Panc1 (cell line): ENCODE measurements around the gene PLCD3. TPM values are rescaled to one million over a fixed set of nuclear protein-coding genes. Genes with fewer than 3 reads are reported as not detected.

ENCODE experiments used
- ATAC-seq: fragments of 200-7000 bp; cut with Tn5 transposase; 2 replicates; pipeline ENCODE4 v1.9.1; 2020; ENCODE audit warnings: mild to moderate bottlenecking, moderate library complexity
- BruUV-seq: library from RNA; stranded (reverse); fragments of 400-500 nt; replicated peaks from 2 replicates; lab custom pipeline; 2021; lab: Mats Ljungman, UMichigan
- CTCF ChIA-PET: fragments of 300-600 bp; sonication (Branson Sonifier 250); formaldehyde crosslinking; loops from one replicate; lab custom pipeline; 2022; ENCODE audit warnings: antibody characterized with exemption; lab: Charles Lee
- POLR2A ChIA-PET: fragments of 300-600 bp; sonication (Branson Sonifier 250); formaldehyde crosslinking; loops from one replicate; lab custom pipeline; 2022; ENCODE audit warnings: antibody characterized with exemption; lab: Charles Lee
- DNase-seq: peaks from one replicate; pipeline ENCODE4 v3.0.0-alpha.2; 2010; ENCODE audit warnings: low read depth, low spot score
- H3K27ac ChIP-seq: 2 replicates; pipeline ENCODE4 v1.5.1; 2011; ENCODE audit warnings: mild to moderate bottlenecking, low read length, inconsistent platforms
- H3K27me3 ChIP-seq: fragments of 200-500 bp; sonication (Bioruptor generic); 2 replicates; pipeline ENCODE4 v1.6.0; 2014; ENCODE audit warnings: low read length, inconsistent platforms; ENCODE audit not compliant: control insufficient read depth, insufficient read depth
- H3K36me3 ChIP-seq: fragments of 200-500 bp; sonication (Bioruptor generic); 2 replicates; pipeline ENCODE4 v1.5.1; 2014; ENCODE audit warnings: inconsistent platforms, mild to moderate bottlenecking, low read length, moderate library complexity; ENCODE audit not compliant: control insufficient read depth, insufficient read depth
- H3K4me1 ChIP-seq: 2 replicates; pipeline ENCODE4 v1.5.1; 2011; ENCODE audit warnings: inconsistent platforms, mild to moderate bottlenecking, low read length, moderate library complexity; ENCODE audit not compliant: control insufficient read depth, insufficient read depth
- H3K4me3 ChIP-seq, 2 experiments: 2 replicates each; pipeline ENCODE4 v1.5.1; 2011 to 2012; ENCODE audit warnings: low read depth in 2 of 2, low read length in 2 of 2, mild to moderate bottlenecking in 2 of 2, inconsistent platforms in 1 of 2, moderate library complexity in 1 of 2
- H3K9me3 ChIP-seq: fragments of 200-500 bp; sonication (Bioruptor generic); 2 replicates; pipeline ENCODE4 v1.5.1; 2014; ENCODE audit warnings: low read depth, mild to moderate bottlenecking, inconsistent platforms, low read length, moderate library complexity; ENCODE audit not compliant: control insufficient read depth, insufficient read depth
- POLR2AphosphoS5 ChIP-seq: IDR thresholded peaks from 2 replicates; pipeline ENCODE4 v1.6.1; 2012; ENCODE audit warnings: mild to moderate bottlenecking, low read depth, low read length, moderate library complexity
- SIN3A ChIP-seq: IDR thresholded peaks from 2 replicates; pipeline ENCODE4 v1.6.1; 2012; ENCODE audit warnings: low read depth, mild to moderate bottlenecking, low read length, moderate library complexity, borderline replicate concordance; ENCODE audit not compliant: insufficient read depth
- TCF7L2 ChIP-seq: IDR thresholded peaks from 2 replicates; pipeline ENCODE4 v1.6.1; 2011; ENCODE audit warnings: mild to moderate bottlenecking, low read depth, low read length, inconsistent platforms
- in situ Hi-C: cut with HindIII; loops from 2 replicates; pipeline ENCODE4 v1.10.0; 2016; ENCODE audit warnings: low sequenced_read_pairs, low pct_unique_long_range_greater_than_20kb
- intact Hi-C: fragments of 100-400 bp; cut with micrococcal nuclease; formaldehyde crosslinking; loops from one replicate; pipeline ENCODE4 v1.10.0; 2022; ENCODE audit not compliant: unreplicated experiment
- total RNA-seq: library from RNA; stranded (reverse); gene quantifications from one replicate; pipeline ENCODE4 v1.2.1, GENCODE V29; 2021; ENCODE audit not compliant: unreplicated experiment
- TF ChIP-seq, protein P1 (sequence below): fragments of 450-650 bp; IDR thresholded peaks from 2 replicates; pipeline ENCODE4 v1.5.1; 2017; ENCODE audit warnings: mild to moderate bottlenecking
- TF ChIP-seq, protein P2 (sequence below), 2 experiments: IDR thresholded peaks; 2 replicates each; pipeline ENCODE4 v1.6.1; 2011 to 2012; ENCODE audit warnings: low read depth in 2 of 2, control low read depth in 1 of 2, low read length in 1 of 2, mild to moderate bottlenecking in 1 of 2, moderate library complexity in 1 of 2; ENCODE audit not compliant: insufficient read depth in 1 of 2

Gene PLCD3
- total RNA-seq, 1 experiment from 2014 or later, result 125 TPM

DNA sequence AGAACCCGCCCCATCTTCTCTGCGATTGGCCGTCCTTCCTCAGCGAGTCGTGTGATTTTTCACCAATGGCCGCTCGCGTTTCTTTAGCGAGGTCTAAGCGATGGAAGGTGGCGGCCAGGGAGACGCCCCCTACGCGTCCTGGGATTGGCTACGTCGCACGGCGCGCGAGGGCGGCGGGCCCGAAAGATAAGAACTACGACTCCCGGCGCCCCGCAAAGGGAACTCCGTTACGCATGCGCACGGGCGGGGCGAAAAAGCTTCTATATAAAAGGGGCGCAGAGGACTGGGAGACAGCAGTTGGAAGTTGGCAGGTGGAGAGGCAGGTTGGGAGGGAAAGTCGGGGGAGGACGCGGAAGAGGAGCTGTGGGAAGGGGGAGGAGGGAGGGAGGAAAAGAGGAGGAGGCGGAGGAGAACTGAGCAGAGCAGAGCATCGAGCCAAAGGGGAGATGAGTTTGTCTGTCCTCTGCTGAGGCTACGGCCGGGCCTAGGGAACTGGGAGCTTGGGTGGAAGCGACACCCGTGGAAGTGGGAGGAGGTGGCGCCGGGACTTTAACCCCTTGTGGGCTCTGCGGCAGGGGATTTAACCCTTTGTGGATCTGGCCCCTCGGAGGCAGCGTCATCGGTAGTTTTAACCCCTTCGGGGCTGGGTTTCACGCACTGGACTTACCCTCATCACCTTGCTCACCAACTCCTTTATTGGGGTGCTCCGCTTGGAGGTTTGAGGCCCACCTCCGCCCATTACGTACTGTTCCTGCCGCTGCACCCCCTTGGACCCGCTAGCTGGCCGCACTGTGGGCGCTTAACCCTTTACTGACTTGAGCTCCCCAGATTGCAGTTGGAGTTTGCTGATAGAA is 16.1 kb upstream of the PLCD3 start, which contains the start of gene HEXIM1:
TSS of gene HEXIM1 (plus strand) at position 293 of the 854 bp plus-strand sequence. CDS start 716 bp downstream, outside the sequence.
- intact Hi-C loops (no loop called here), in situ Hi-C loops (no loop called here)
- H3K27me3 ChIP-seq, result no peaks in the 10 kb centered on the region
- peak; percentile 91; the same call in 1 of the 2 replicates for TF ChIP-seq SIN3A
- peak; percentile 100 for TF ChIP-seq POLR2AphosphoS5
- TF ChIP-seq, protein P1, sequence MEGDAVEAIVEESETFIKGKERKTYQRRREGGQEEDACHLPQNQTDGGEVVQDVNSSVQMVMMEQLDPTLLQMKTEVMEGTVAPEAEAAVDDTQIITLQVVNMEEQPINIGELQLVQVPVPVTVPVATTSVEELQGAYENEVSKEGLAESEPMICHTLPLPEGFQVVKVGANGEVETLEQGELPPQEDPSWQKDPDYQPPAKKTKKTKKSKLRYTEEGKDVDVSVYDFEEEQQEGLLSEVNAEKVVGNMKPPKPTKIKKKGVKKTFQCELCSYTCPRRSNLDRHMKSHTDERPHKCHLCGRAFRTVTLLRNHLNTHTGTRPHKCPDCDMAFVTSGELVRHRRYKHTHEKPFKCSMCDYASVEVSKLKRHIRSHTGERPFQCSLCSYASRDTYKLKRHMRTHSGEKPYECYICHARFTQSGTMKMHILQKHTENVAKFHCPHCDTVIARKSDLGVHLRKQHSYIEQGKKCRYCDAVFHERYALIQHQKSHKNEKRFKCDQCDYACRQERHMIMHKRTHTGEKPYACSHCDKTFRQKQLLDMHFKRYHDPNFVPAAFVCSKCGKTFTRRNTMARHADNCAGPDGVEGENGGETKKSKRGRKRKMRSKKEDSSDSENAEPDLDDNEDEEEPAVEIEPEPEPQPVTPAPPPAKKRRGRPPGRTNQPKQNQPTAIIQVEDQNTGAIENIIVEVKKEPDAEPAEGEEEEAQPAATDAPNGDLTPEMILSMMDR, result no peak
- TF ChIP-seq, protein P2, sequence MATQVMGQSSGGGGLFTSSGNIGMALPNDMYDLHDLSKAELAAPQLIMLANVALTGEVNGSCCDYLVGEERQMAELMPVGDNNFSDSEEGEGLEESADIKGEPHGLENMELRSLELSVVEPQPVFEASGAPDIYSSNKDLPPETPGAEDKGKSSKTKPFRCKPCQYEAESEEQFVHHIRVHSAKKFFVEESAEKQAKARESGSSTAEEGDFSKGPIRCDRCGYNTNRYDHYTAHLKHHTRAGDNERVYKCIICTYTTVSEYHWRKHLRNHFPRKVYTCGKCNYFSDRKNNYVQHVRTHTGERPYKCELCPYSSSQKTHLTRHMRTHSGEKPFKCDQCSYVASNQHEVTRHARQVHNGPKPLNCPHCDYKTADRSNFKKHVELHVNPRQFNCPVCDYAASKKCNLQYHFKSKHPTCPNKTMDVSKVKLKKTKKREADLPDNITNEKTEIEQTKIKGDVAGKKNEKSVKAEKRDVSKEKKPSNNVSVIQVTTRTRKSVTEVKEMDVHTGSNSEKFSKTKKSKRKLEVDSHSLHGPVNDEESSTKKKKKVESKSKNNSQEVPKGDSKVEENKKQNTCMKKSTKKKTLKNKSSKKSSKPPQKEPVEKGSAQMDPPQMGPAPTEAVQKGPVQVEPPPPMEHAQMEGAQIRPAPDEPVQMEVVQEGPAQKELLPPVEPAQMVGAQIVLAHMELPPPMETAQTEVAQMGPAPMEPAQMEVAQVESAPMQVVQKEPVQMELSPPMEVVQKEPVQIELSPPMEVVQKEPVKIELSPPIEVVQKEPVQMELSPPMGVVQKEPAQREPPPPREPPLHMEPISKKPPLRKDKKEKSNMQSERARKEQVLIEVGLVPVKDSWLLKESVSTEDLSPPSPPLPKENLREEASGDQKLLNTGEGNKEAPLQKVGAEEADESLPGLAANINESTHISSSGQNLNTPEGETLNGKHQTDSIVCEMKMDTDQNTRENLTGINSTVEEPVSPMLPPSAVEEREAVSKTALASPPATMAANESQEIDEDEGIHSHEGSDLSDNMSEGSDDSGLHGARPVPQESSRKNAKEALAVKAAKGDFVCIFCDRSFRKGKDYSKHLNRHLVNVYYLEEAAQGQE (IDR thresholded peaks at IDR 0.05; ENCODE audit: insufficient read depth in 1 of 2, low read depth in 2 of 2, low read length in 1 of 2), result 0 out of 4 replicates have a peak, but pooled peaks of 1 of the 2 experiments have one; percentile 17
- POLR2A ChIA-PET, result interaction anchor here (0.6 to 2.1 kb wide), 8 partner anchors 11 to 78 kb away, joined by 3 to 11 read pairs (median 4); partner anchors contain the start of gene ACBD4
- CTCF ChIA-PET, result interaction anchor here (0.6 to 5.5 kb wide), 8 partner anchors 11 to 278 kb away, joined by 3 to 40 read pairs (median 6); partner anchors contain the start of gene ACBD4
- peak within 1 kb of the TSS; percentile 100 for H3K27ac ChIP-seq
- H3K9me3 ChIP-seq, result no peaks in the 10 kb centered on the region
- DNase-seq (peak; percentile 93), ATAC-seq (peak; percentile 88)
- peaks cover 10% of the 10 kb centered on the region for H3K4me1 ChIP-seq
- H3K4me3 ChIP-seq, result peak within 1 kb of the TSS; percentile 77 to 93
- BruUV-seq, result TSS peak; percentile 93
- H3K36me3 ChIP-seq, result peaks cover 4% of the 10 kb centered on the region

DNA sequence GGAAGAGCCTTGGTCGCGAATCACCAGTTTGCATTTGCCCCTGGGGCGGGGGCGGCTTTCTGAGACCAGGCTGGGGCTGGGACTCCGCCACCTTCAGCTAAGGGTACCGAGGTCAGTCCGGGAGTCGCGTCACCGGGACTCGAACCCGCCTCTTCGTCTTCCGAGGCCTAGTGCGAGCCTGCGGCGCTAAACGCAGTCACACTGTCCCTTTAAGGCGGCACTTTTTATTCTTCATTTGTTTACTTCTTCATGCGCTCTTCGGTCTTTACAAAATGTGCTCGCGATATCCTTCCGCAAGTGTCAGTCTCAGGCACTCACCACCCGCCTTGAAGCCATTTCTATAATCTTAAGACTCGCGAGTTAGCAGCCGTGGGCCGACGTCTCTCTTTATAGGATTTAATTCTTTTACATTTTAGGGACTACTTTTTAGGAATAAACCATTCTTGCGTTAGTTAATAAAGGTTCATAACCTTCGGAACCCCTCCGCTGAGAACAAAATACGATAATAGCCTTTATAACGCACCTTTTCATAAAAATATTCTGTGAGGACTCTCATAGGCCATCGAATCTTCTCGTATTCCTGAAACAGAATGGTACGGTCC is 15.4 kb upstream of the PLCD3 start:
- in situ Hi-C loops (no loop called here), intact Hi-C loops (no loop called here)
- POLR2A ChIA-PET, result interaction anchor here (0.6 to 2.1 kb wide), 5 partner anchors 12 to 79 kb away, joined by 3 to 5 read pairs (median 3); partner anchors contain the start of gene ACBD4
- ATAC-seq (peak; percentile 61), DNase-seq (peak; percentile 85)
- no peaks in the 10 kb centered on the region for H3K9me3 ChIP-seq
- H3K27me3 ChIP-seq, result no peaks in the 10 kb centered on the region
- BruUV-seq, result no TSS peak
- peak overlapping the region; percentile 72 to 93 for H3K4me3 ChIP-seq
- CTCF ChIA-PET, result interaction anchor here (0.6 to 5.5 kb wide), 3 partner anchors 12 to 279 kb away, joined by 3 to 31 read pairs (median 7); partner anchors contain the start of gene ACBD4
- TF ChIP-seq, protein P2 (IDR thresholded peaks at IDR 0.05; ENCODE audit: insufficient read depth in 1 of 2, low read depth in 2 of 2, low read length in 1 of 2), result no peak
- no peak for TF ChIP-seq SIN3A
- TF ChIP-seq TCF7L2, result peak; percentile 77
- TF ChIP-seq, protein P1, result no peak
- no peak for TF ChIP-seq POLR2AphosphoS5
- peak overlapping the region; percentile 100 for H3K27ac ChIP-seq
- H3K36me3 ChIP-seq, result peaks cover 4% of the 10 kb centered on the region
- H3K4me1 ChIP-seq, result peaks cover 10% of the 10 kb centered on the region
